Astrocyte of the cerebellum (primary cell): ENCODE measurements around the gene FBLN7.
"Not testable (repeated sequence)": the region's sequence is repeated elsewhere in the genome, so short reads cannot be mapped to it uniquely, and the experiment has no call there.

Experiments
- DNase-seq: peaks from one replicate; pipeline ENCODE4 v3.0.0-alpha.2; 2011; ENCODE audit warnings: low read depth
- H3K4me3 ChIP-seq: 2 replicates; pipeline ENCODE4 v1.5.1; 2011; ENCODE audit warnings: mild to moderate bottlenecking, low read depth, low read length, moderate library complexity
- CTCF ChIP-seq: IDR thresholded peaks from 2 replicates; pipeline ENCODE4 v1.5.1; 2012; ENCODE audit warnings: low read length, low read depth, moderate library complexity, mild to moderate bottlenecking; ENCODE audit errors: missing control alignments
- in situ Hi-C: cut with HindIII; loops from 2 replicates; pipeline ENCODE4 v1.10.0; 2017; ENCODE audit warnings: low sequenced_read_pairs

Gene FBLN7

DNA sequence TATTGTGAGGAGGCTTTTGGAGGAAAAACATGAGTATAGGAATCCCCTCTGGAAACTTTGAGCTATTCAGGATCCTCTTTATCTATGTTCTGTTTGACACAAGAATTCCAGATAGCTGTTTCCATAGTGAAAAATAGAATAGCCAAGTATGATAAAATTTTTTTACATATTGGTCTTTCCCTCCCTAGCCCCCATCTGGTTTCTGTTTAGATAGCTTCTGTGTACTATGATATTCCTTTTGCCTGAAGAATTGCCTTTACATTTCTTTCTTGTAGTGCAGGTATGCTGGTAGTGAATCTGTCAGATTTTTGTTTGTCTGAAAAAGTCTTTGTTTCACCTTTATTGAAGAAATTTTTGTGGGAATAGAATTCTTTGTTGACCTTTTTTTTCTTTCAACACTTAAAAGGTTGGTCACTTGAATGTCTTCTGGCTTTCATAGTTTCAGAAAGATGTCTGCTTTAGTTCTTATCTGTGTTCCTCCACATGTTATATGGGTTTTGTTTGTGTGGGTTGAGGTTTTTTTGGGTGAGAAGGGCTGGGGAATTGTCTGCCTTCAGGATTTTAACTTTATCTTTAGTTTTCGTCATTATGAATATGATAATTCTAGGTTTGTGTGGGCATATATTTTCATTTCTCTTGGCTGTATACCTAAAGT, 29.9 kb upstream of the FBLN7 start:
- in situ Hi-C loops: no loop called here
- DNase-seq: no peak
- no peak overlapping the region for H3K4me3 ChIP-seq
- no peak for TF ChIP-seq CTCF

GRCh38 chr2:112109278-112109677, 28.9 kb upstream of the FBLN7 start:
- no peak for TF ChIP-seq CTCF
- H3K4me3 ChIP-seq: no peak overlapping the region
- no peak for DNase-seq
- in situ Hi-C loops: no loop called here

DNA sequence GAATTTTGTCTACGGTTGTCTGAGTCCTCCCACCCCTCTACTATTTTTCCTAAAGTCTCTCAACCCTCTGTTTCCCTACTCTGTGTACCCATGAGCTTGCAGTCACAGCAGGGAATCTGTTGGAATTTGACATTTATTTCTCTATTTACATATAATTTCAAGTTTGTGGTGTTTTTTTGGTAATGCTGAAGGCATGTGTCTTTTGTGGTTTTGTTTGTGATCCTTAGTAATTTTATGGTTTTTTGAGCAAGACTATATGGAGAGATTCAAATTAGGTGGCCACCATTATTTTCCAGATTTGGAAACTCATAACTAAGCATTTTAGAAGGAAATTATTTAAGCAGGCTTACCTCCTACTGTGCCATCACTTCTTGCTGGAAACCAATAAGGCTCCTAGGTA, 27.2 kb upstream of the FBLN7 start:
- DNase-seq: peak; percentile 37
- H3K4me3 ChIP-seq: no peak overlapping the region
- in situ Hi-C loops: no loop called here
- TF ChIP-seq CTCF: no peak

DNA sequence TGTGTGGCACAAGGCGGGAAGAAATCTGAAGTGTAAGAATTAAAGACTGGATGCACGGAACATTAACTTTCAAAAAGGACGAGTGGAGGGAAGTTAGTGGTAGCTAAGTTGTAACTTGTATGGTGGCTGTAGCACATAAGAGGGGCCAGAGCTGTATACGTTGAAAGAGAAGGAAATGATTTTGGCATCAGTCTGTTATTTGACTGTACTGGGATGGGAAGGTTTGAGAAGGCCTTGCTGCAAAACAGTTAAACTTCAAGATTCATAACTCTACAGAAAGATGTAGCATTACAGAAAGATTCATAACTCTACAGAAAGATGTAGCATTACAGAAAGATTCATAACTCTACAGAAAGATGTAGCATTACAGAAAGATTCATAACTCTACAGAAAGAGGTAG, 24.8 kb upstream of the FBLN7 start:
- DNase-seq, in situ Hi-C loops: not testable (repeated sequence)

DNA sequence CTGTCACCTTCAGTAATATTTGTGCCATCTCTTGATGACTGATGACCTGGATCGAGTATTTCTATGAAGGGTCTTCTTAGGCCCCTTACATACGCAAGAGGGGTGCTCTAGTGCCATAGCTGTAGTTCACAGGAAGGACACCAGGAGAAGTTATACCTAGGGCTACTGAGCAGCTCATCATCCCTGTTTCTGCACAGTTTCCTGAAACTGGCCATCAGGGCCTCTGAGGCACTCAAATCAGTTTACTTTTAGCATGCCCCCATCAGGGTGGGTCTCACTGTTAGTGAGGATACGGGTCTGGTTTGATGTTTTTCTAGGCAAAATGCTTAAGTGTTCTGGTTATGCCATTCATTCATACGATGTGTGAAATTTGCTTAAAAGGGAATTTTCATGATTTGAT, 20.0 kb upstream of the FBLN7 start:
- no peak overlapping the region for H3K4me3 ChIP-seq
- no peak for DNase-seq
- TF ChIP-seq CTCF: peak; percentile 35
- in situ Hi-C loops: no loop called here

More for the DNA sequence above, 24.8 kb upstream of the FBLN7 start:
- H3K4me3 ChIP-seq: not testable (repeated sequence)

DNA sequence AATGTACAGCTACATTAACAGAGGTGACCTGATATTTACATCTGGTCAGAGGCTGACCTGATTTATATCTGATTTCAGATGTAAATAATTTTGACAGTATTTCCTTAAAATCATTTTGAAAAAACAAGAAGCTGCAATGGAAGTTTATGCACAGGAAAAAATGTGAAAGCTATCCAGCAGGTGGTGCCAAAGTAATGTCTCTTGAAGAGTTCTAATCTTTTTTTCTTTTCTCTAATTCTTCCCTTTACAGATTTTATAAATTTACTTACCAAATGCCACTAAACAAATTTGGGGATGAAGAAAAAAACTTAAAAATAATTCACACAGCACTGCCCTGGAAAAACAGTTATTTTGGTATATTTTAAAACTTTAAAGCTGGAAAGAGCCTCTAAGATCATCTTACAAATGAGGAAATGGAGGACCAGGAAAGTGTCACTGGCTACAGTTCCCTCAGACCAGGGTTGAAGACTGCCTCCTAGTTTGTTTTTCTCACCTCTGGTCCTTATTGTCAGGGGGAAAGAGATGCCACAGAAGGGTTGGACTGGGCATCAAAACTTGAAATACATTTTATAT, 16.4 kb upstream of the FBLN7 start:
- peak; percentile 52 for DNase-seq
- in situ Hi-C loops: no loop called here
- no peak overlapping the region for H3K4me3 ChIP-seq
- peak; percentile 47 for TF ChIP-seq CTCF

- in situ Hi-C loops: no loop called here
Observed at GRCh38 chr2:112129060-112129459, 9.1 kb upstream of the FBLN7 start.

More at GRCh38 chr2:112129060-112129459, 9.1 kb upstream of the FBLN7 start:
- no peak overlapping the region for H3K4me3 ChIP-seq
- TF ChIP-seq CTCF: no peak
- no peak for DNase-seq
